Activated B cell treated with CpG ODN at 0.5 μM for 24 hours (primary cell): ENCODE data around the gene FOXD2. TPM values are rescaled to one million over a fixed set of nuclear protein-coding genes. Genes with fewer than 3 reads are reported as not detected.

ENCODE experiments used
- ATAC-seq: fragments of 200-7000 bp; cut with Tn5 transposase; one replicate; pipeline ENCODE4 v1.10.0; 2021; ENCODE audit warnings: low read depth, mild to moderate bottlenecking, moderate library complexity
- CTCF ChIA-PET: fragments of 350-600 bp; sonication (Branson Sonifier 250); formaldehyde crosslinking; loops from one replicate; lab custom pipeline; 2021; ENCODE audit warnings: antibody characterized with exemption; lab: Charles Lee
- POLR2A ChIA-PET: fragments of 350-600 bp; sonication (Branson Sonifier 250); formaldehyde crosslinking; loops from one replicate; lab custom pipeline; 2021; ENCODE audit warnings: antibody characterized with exemption; lab: Charles Lee
- DNase-seq: peaks from one replicate; pipeline ENCODE4 v3.0.0; 2022
- H3K27ac Mint-ChIP-seq: one replicate; pipeline ENCODE4 v1.8.0; 2020; ENCODE audit warnings: mixed read lengths
- H3K27me3 Mint-ChIP-seq: one replicate; pipeline ENCODE4 v1.8.0; 2021; ENCODE audit warnings: mixed read lengths
- H3K36me3 Mint-ChIP-seq: one replicate; pipeline ENCODE4 v1.8.0; 2021; ENCODE audit warnings: low read depth, mixed read lengths
- H3K4me1 Mint-ChIP-seq: one replicate; pipeline ENCODE4 v1.8.0; 2021; ENCODE audit warnings: mixed read lengths
- H3K4me3 Mint-ChIP-seq: one replicate; pipeline ENCODE4 v1.8.0; 2020; ENCODE audit warnings: mild to moderate bottlenecking, mixed read lengths
- H3K9me3 Mint-ChIP-seq: one replicate; pipeline ENCODE4 v1.8.0; 2020; ENCODE audit warnings: mixed read lengths
- CTCF ChIP-seq: fragments of 200-600 bp; IDR thresholded peaks from one replicate; pipeline ENCODE4 v1.8.0; 2022; ENCODE audit warnings: antibody characterized with exemption, mild to moderate bottlenecking
- intact Hi-C: fragments of 100-400 bp; cut with micrococcal nuclease; formaldehyde crosslinking; loops from one replicate; pipeline ENCODE4 v1.15.1; 2024
- total RNA-seq: library from RNA; stranded (reverse); gene quantifications from 2 replicates; pipeline ENCODE4 v1.2.3, GENCODE V29; 2022

FOXD2 gene
- total RNA-seq, 1 donor from 2014 or later: 0.20 TPM

GRCh38 chr1:47402591-47402990, 35.3 kb upstream of the FOXD2 start:
- CTCF ChIA-PET: interaction anchor here (1.4 kb wide), 1 partner anchor 35 kb away, joined by 3 read pairs; the partner anchor contains the start of gene FOXD2
- intact Hi-C loops: no loop called here
- Mint-ChIP-seq H3K27ac (no peak overlapping the region), H3K4me3 (no peak overlapping the region), H3K27me3 (peaks cover 24% of the 10 kb centered on the region), H3K36me3 (no peaks in the 10 kb centered on the region), H3K9me3 (no peaks in the 10 kb centered on the region), H3K4me1 (peaks cover 4% of the 10 kb centered on the region)
- POLR2A ChIA-PET: no interaction called here
- DNase-seq: no peak
- no peak for TF ChIP-seq CTCF
- no peak for ATAC-seq

GRCh38 chr1:47403321-47403910, 34.4 kb upstream of the FOXD2 start:
- Mint-ChIP-seq H3K9me3 (no peaks in the 10 kb centered on the region), H3K27ac (no peak overlapping the region), H3K4me3 (no peak overlapping the region), H3K36me3 (no peaks in the 10 kb centered on the region), H3K4me1 (peaks cover 4% of the 10 kb centered on the region), H3K27me3 (peaks cover 24% of the 10 kb centered on the region)
- ATAC-seq: no peak
- ChIA-PET CTCF (no interaction called here), POLR2A (no interaction called here)
- DNase-seq: no peak
- intact Hi-C loops: no loop called here
- TF ChIP-seq CTCF: no peak

- no peak for ATAC-seq
- ChIA-PET CTCF (no interaction called here), POLR2A (no interaction called here)
These were observed 32.1 kb upstream of the FOXD2 start for GRCh38 chr1:47405697-47406096.

GRCh38 chr1:47406966-47407365, 30.9 kb upstream of the FOXD2 start:
- Mint-ChIP-seq H3K27me3 (peaks cover 23% of the 10 kb centered on the region), H3K4me1 (no peaks in the 10 kb centered on the region), H3K27ac (no peak overlapping the region), H3K4me3 (no peak overlapping the region), H3K9me3 (no peaks in the 10 kb centered on the region), H3K36me3 (no peaks in the 10 kb centered on the region)
- no peak for TF ChIP-seq CTCF
- intact Hi-C loops: no loop called here
- ChIA-PET CTCF (no interaction called here), POLR2A (no interaction called here)
- ATAC-seq (no peak), DNase-seq (no peak)

More at GRCh38 chr1:47405697-47406096, 32.1 kb upstream of the FOXD2 start:
- Mint-ChIP-seq H3K27ac (no peak overlapping the region), H3K36me3 (no peaks in the 10 kb centered on the region), H3K4me3 (no peak overlapping the region), H3K9me3 (no peaks in the 10 kb centered on the region), H3K4me1 (no peaks in the 10 kb centered on the region), H3K27me3 (peaks cover 26% of the 10 kb centered on the region)
- no peak for TF ChIP-seq CTCF
- intact Hi-C loops: no loop called here
- DNase-seq: no peak

GRCh38 chr1:47407481-47407880, 30.4 kb upstream of the FOXD2 start:
- POLR2A ChIA-PET: no interaction called here
- no peaks in the 10 kb centered on the region for H3K9me3 Mint-ChIP-seq
- no peak for TF ChIP-seq CTCF
- H3K4me1 Mint-ChIP-seq: no peaks in the 10 kb centered on the region
- CTCF ChIA-PET: no interaction called here
- no peaks in the 10 kb centered on the region for H3K36me3 Mint-ChIP-seq
- intact Hi-C loops: no loop called here
- H3K4me3 Mint-ChIP-seq: no peak overlapping the region
- peaks cover 18% of the 10 kb centered on the region for H3K27me3 Mint-ChIP-seq
- DNase-seq: no peak
- no peak overlapping the region for H3K27ac Mint-ChIP-seq
- ATAC-seq: no peak
